ENCODE measurements around the gene ATP6V1E1. TPM values are rescaled to one million over a fixed set of nuclear protein-coding genes. Genes with fewer than 3 reads are reported as not detected.

The ATP6V1E1 gene
- total RNA-seq, 1 donor from 2014 or later = 112 TPM

- Mint-ChIP-seq H3K9me3 (ENCODE audit: unreplicated experiment) (peaks cover 8% of the 10 kb centered on the region), H3K27ac (ENCODE audit: unreplicated experiment) (peak overlapping the region; percentile 52), H3K4me1 (ENCODE audit: low read depth, unreplicated experiment) (peaks cover 2% of the 10 kb centered on the region), H3K27me3 (ENCODE audit: unreplicated experiment) (peaks cover 15% of the 10 kb centered on the region), H3K4me3 (ENCODE audit: unreplicated experiment) (no peak overlapping the region), H3K36me3 (ENCODE audit: unreplicated experiment) (peaks cover 5% of the 10 kb centered on the region)
- DNase-seq = no peak
- TF ChIP-seq CTCF (IDR thresholded peaks at IDR 0.05; ENCODE audit: partially characterized antibody, unreplicated experiment) = no peak
Observed at GRCh38 chr22:17549655-17550054, 78.9 kb downstream of the ATP6V1E1 start.

- Mint-ChIP-seq H3K36me3 (ENCODE audit: unreplicated experiment) (peaks cover 5% of the 10 kb centered on the region), H3K4me1 (ENCODE audit: low read depth, unreplicated experiment) (no peaks in the 10 kb centered on the region)
Observed at GRCh38 chr22:17549183-17549582, 79.4 kb downstream of the ATP6V1E1 start.

DNA sequence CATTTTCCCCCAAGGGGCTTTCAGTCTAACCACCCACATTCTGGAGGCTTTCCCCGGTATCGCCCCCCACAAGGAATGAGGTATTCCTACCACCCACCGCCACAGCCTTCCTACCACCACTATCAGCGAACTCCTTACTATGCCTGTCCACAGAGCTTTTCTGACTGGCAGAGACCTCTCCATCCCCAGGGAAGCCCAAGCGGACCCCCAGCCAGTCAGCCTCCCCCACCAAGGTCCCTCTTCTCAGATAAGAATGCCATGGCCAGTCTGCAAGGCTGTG lies 79.9 kb downstream of the ATP6V1E1 start:
- no peak for TF ChIP-seq CTCF (IDR thresholded peaks at IDR 0.05; ENCODE audit: partially characterized antibody, unreplicated experiment)
- peaks cover 5% of the 10 kb centered on the region for H3K36me3 Mint-ChIP-seq (ENCODE audit: unreplicated experiment)
- peaks cover 8% of the 10 kb centered on the region for H3K9me3 Mint-ChIP-seq (ENCODE audit: unreplicated experiment)
- no peak for DNase-seq
- no peaks in the 10 kb centered on the region for H3K4me1 Mint-ChIP-seq (ENCODE audit: low read depth, unreplicated experiment)
- peaks cover 15% of the 10 kb centered on the region for H3K27me3 Mint-ChIP-seq (ENCODE audit: unreplicated experiment)
- H3K4me3 Mint-ChIP-seq (ENCODE audit: unreplicated experiment) = no peak overlapping the region
- H3K27ac Mint-ChIP-seq (ENCODE audit: unreplicated experiment) = peak overlapping the region; percentile 38

More at GRCh38 chr22:17549183-17549582, 79.4 kb downstream of the ATP6V1E1 start:
- DNase-seq = no peak
- H3K27ac Mint-ChIP-seq (ENCODE audit: unreplicated experiment) = peak overlapping the region; percentile 52
- peaks cover 15% of the 10 kb centered on the region for H3K27me3 Mint-ChIP-seq (ENCODE audit: unreplicated experiment)
- no peak for TF ChIP-seq CTCF (IDR thresholded peaks at IDR 0.05; ENCODE audit: partially characterized antibody, unreplicated experiment)
- H3K9me3 Mint-ChIP-seq (ENCODE audit: unreplicated experiment) = peaks cover 8% of the 10 kb centered on the region
- H3K4me3 Mint-ChIP-seq (ENCODE audit: unreplicated experiment) = no peak overlapping the region

DNA sequence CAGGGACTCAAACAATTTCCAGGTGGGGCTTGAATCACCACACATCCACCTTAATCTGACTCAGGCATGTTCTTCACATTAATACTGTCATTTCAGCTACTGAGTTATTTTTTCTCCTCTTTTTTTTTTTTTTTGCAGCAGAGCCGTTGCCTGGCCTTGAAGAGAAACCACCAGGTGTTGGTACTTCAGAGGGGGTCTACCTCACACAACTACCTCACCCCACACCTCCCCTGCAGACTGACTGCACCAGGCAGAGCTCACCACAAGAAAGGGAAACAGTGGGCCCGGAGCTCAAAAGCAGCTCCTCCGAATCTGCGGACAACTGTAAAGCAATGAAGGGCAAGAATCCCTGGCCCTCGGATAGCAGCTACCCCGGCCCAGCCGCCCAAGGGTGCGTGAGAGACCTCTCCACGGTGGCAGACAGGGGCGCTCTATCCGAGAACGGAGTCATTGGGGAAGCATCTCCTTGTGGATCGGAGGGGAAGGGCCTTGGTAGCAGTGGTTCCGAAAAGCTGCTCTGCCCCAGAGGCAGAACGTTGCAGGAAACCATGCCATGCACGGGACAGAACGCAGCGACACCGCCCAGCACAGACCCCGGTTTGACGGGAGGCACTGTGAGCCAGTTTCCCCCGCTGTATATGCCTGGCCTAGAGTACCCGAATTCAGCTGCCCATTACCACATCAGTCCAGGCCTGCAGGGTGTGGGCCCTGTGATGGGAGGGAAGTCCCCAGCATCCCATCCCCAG lies 80.4 kb downstream of the ATP6V1E1 start:
- Mint-ChIP-seq H3K4me1 (ENCODE audit: low read depth, unreplicated experiment) (no peaks in the 10 kb centered on the region), H3K4me3 (ENCODE audit: unreplicated experiment) (no peak overlapping the region), H3K27me3 (ENCODE audit: unreplicated experiment) (peaks cover 15% of the 10 kb centered on the region), H3K9me3 (ENCODE audit: unreplicated experiment) (peaks cover 10% of the 10 kb centered on the region), H3K27ac (ENCODE audit: unreplicated experiment) (peak overlapping the region; percentile 38), H3K36me3 (ENCODE audit: unreplicated experiment) (peaks cover 5% of the 10 kb centered on the region)
- DNase-seq = no peak
- TF ChIP-seq CTCF (IDR thresholded peaks at IDR 0.05; ENCODE audit: partially characterized antibody, unreplicated experiment) = no peak

- no peak overlapping the region for H3K4me3 Mint-ChIP-seq (ENCODE audit: unreplicated experiment)
- H3K27ac Mint-ChIP-seq (ENCODE audit: unreplicated experiment) = no peak overlapping the region
- no peak for TF ChIP-seq CTCF (IDR thresholded peaks at IDR 0.05; ENCODE audit: partially characterized antibody, unreplicated experiment)
- no peaks in the 10 kb centered on the region for H3K4me1 Mint-ChIP-seq (ENCODE audit: low read depth, unreplicated experiment)
- DNase-seq = no peak
- peaks cover 16% of the 10 kb centered on the region for H3K9me3 Mint-ChIP-seq (ENCODE audit: unreplicated experiment)
- H3K27me3 Mint-ChIP-seq (ENCODE audit: unreplicated experiment) = peaks cover 8% of the 10 kb centered on the region
- H3K36me3 Mint-ChIP-seq (ENCODE audit: unreplicated experiment) = no peaks in the 10 kb centered on the region
Observed at GRCh38 chr22:17542452-17542851, 86.1 kb downstream of the ATP6V1E1 start.
